NOMO-1 treated with dmso at 0.1 percent for 144 hours (cell line): ENCODE measurements around the gene BRD3OS.

Experiments
- DNase-seq: peaks from one replicate; lab custom pipeline; 2025; ENCODE audit not compliant: unreplicated experiment; lab: John Stamatoyannopoulos, UW

BRD3OS gene

GRCh38 chr9:134049772-134050588 lies 24.7 kb downstream of the BRD3OS start:
- no peak for DNase-seq

- DNase-seq: no peak
Observed at GRCh38 chr9:134050726-134051125, 25.4 kb downstream of the BRD3OS start.

GRCh38 chr9:134051319-134051718 lies 26.0 kb downstream of the BRD3OS start:
- no peak for DNase-seq

GRCh38 chr9:134052491-134052890 lies 27.2 kb downstream of the BRD3OS start:
- no peak for DNase-seq

- DNase-seq: no peak
Observed at GRCh38 chr9:134052941-134053340, 27.7 kb downstream of the BRD3OS start.

- no peak for DNase-seq
Observed at GRCh38 chr9:134053401-134053871, 28.2 kb downstream of the BRD3OS start.

- DNase-seq: no peak
Observed at GRCh38 chr9:134053941-134054761, 28.9 kb downstream of the BRD3OS start.

- DNase-seq: no peak
Observed at GRCh38 chr9:134054891-134055811, 29.9 kb downstream of the BRD3OS start.

- DNase-seq: no peak
Observed at GRCh38 chr9:134055981-134056461, 30.7 kb downstream of the BRD3OS start.

GRCh38 chr9:134056483-134057306 lies 31.4 kb downstream of the BRD3OS start:
- DNase-seq: no peak

GRCh38 chr9:134057307-134057657 lies 32.0 kb downstream of the BRD3OS start:
- DNase-seq: no peak

- no peak for DNase-seq
Observed at GRCh38 chr9:134057751-134058701, 32.7 kb downstream of the BRD3OS start.

GRCh38 chr9:134058716-134059115 lies 33.4 kb downstream of the BRD3OS start:
- no peak for DNase-seq

GRCh38 chr9:134059188-134059641 lies 33.9 kb downstream of the BRD3OS start:
- no peak for DNase-seq

- peak; percentile 91 for DNase-seq
Observed at GRCh38 chr9:134059661-134060395, 34.5 kb downstream of the BRD3OS start.

GRCh38 chr9:134060546-134060945 lies 35.3 kb downstream of the BRD3OS start:
- DNase-seq: no peak

- no peak for DNase-seq
Observed at GRCh38 chr9:134061019-134061687, 35.9 kb downstream of the BRD3OS start.
